ENCODE results near the gene CTPS1.

CTPS1 gene

GRCh38 chr1:40979241-40980067, at the start of gene CTPS1:
TSS of gene CTPS1 (plus strand) at chr1:40979696. CDS start at chr1:40983291, 3,595 bp downstream.
- peak; percentile 96 to 97 for DNase-seq (ENCODE audit: low read depth in 2 of 2)

- DNase-seq (ENCODE audit: low read depth in 2 of 2): no peak
Observed at GRCh38 chr1:40930174-40930964, 49.1 kb upstream of the CTPS1 start.

- no peak for DNase-seq (ENCODE audit: low read depth in 2 of 2)
Observed at GRCh38 chr1:40931601-40932000, 47.9 kb upstream of the CTPS1 start.

- DNase-seq (ENCODE audit: low read depth in 2 of 2): no peak
Observed at GRCh38 chr1:40932006-40932405, 47.5 kb upstream of the CTPS1 start.

GRCh38 chr1:40936931-40937339, 42.6 kb upstream of the CTPS1 start:
- no peak for DNase-seq (ENCODE audit: low read depth in 2 of 2)

- DNase-seq (ENCODE audit: low read depth in 2 of 2): no peak
Observed at GRCh38 chr1:40938393-40938792, 41.1 kb upstream of the CTPS1 start.

- DNase-seq (ENCODE audit: low read depth in 2 of 2): no peak
Observed at GRCh38 chr1:40939320-40940059, 40.0 kb upstream of the CTPS1 start.

- DNase-seq (ENCODE audit: low read depth in 2 of 2): no peak
Observed at GRCh38 chr1:40944326-40944725, 35.2 kb upstream of the CTPS1 start.

GRCh38 chr1:40944841-40945430, 34.6 kb upstream of the CTPS1 start:
- DNase-seq (ENCODE audit: low read depth in 2 of 2): no peak

GRCh38 chr1:40945491-40945973, 34.0 kb upstream of the CTPS1 start:
- DNase-seq (ENCODE audit: low read depth in 2 of 2): no peak

- peak; percentile 30 to 49 for DNase-seq (ENCODE audit: low read depth in 2 of 2)
Observed at GRCh38 chr1:40948741-40949443, 30.6 kb upstream of the CTPS1 start.

- no peak for DNase-seq (ENCODE audit: low read depth in 2 of 2)
Observed at GRCh38 chr1:40949563-40949962, 29.9 kb upstream of the CTPS1 start.

GRCh38 chr1:40951943-40952743, 27.4 kb upstream of the CTPS1 start:
- DNase-seq (ENCODE audit: low read depth in 2 of 2): peak; percentile 52 to 53

GRCh38 chr1:40952744-40953315, 26.7 kb upstream of the CTPS1 start:
- no peak for DNase-seq (ENCODE audit: low read depth in 2 of 2)

- DNase-seq (ENCODE audit: low read depth in 2 of 2): no peak
Observed at GRCh38 chr1:40954626-40955025, 24.9 kb upstream of the CTPS1 start.

GRCh38 chr1:40955266-40955665, 24.2 kb upstream of the CTPS1 start:
- DNase-seq (ENCODE audit: low read depth in 2 of 2): no peak

GRCh38 chr1:40956407-40956806, 23.1 kb upstream of the CTPS1 start:
- no peak for DNase-seq (ENCODE audit: low read depth in 2 of 2)

GRCh38 chr1:40958210-40958609, 21.3 kb upstream of the CTPS1 start:
- DNase-seq (ENCODE audit: low read depth in 2 of 2): no peak

GRCh38 chr1:40965531-40965930, 14.0 kb upstream of the CTPS1 start:
- DNase-seq (ENCODE audit: low read depth in 2 of 2): no peak

- DNase-seq (ENCODE audit: low read depth in 2 of 2): no peak
Observed at GRCh38 chr1:40966417-40966816, 13.1 kb upstream of the CTPS1 start.

Data from stimulated activated CD4-positive, alpha-beta T cell treated with anti-CD3 and anti-CD28 coated beads, Interleukin-1b, Interleukin-23, amount 100 ng/mL, for 4 hours (primary cell).